HG02938 (cell line): ENCODE data around the gene MSH6.

ENCODE experiments used
- ATAC-seq: cut with Tn5 transposase; IDR thresholded peaks from one replicate; pipeline ENCODE4 v1.9.1; 2021; ENCODE audit warnings: mild to moderate bottlenecking, moderate library complexity; ENCODE audit not compliant: unreplicated experiment

Gene MSH6

GRCh38 chr2:47778698-47779425, 4.1 kb upstream of the MSH6 start:
- ATAC-seq: no peak

- no peak for ATAC-seq
These were observed 3.5 kb upstream of the MSH6 start for GRCh38 chr2:47779426-47779790.

GRCh38 chr2:47782381-47782670, 619 bp upstream of the MSH6 start:
- ATAC-seq: no peak

GRCh38 chr2:47783486-47784351, 774 bp downstream of the MSH6 start:
- peak; percentile 15 for ATAC-seq

- ATAC-seq: no peak
These were observed 1.5 kb downstream of the MSH6 start for GRCh38 chr2:47784352-47784851.

GRCh38 chr2:47785986-47786385, 3.0 kb downstream of the MSH6 start:
- no peak for ATAC-seq

GRCh38 chr2:47796090-47796697, 13.2 kb downstream of the MSH6 start:
- ATAC-seq: no peak

- no peak for ATAC-seq
These were observed 15.7 kb downstream of the MSH6 start for GRCh38 chr2:47798631-47799030.

GRCh38 chr2:47799031-47799609, 16.2 kb downstream of the MSH6 start:
- ATAC-seq: no peak

- no peak for ATAC-seq
These were observed 18.2 kb downstream of the MSH6 start for GRCh38 chr2:47801118-47801517.

- ATAC-seq: no peak
These were observed 20.4 kb downstream of the MSH6 start for GRCh38 chr2:47803363-47803762.

- ATAC-seq: no peak
These were observed 20.8 kb downstream of the MSH6 start for GRCh38 chr2:47803770-47804169.

- ATAC-seq: no peak
These were observed 22.9 kb downstream of the MSH6 start for GRCh38 chr2:47805850-47806249.

- no peak for ATAC-seq
These were observed 25.7 kb downstream of the MSH6 start for GRCh38 chr2:47808614-47809013.

GRCh38 chr2:47809903-47810302, 27.0 kb downstream of the MSH6 start:
- no peak for ATAC-seq

- ATAC-seq: no peak
These were observed 27.9 kb downstream of the MSH6 start for GRCh38 chr2:47810850-47811249.

GRCh38 chr2:47811668-47812067, 28.7 kb downstream of the MSH6 start:
- no peak for ATAC-seq

GRCh38 chr2:47815764-47816163, 32.8 kb downstream of the MSH6 start:
- peak; percentile 52 for ATAC-seq

- no peak for ATAC-seq
These were observed 35.8 kb downstream of the MSH6 start for GRCh38 chr2:47818777-47819176.

- ATAC-seq: no peak
These were observed 36.9 kb downstream of the MSH6 start for GRCh38 chr2:47819834-47820233.

GRCh38 chr2:47822518-47822917, 39.6 kb downstream of the MSH6 start:
- no peak for ATAC-seq
